Measurements from ENCODE around the gene DDAH1.

- TF ChIP-seq CTCF (conservative IDR thresholded peaks at IDR 0.05; ENCODE audit: low read depth, low read length) (no peak), EZH2 (IDR thresholded peaks at IDR 0.05; ENCODE audit: low read length, unreplicated experiment) (no peak)
Observed at GRCh38 chr1:85279458-85280080, 185.4 kb downstream of the DDAH1 start.

All from PC-3 (cell line).